MV-4-11 (cell line): ENCODE results near the gene URI1.
"Not testable (repeated sequence)": the region's sequence is repeated elsewhere in the genome, so short reads cannot be mapped to it uniquely, and the experiment has no call there.

Source experiments
- DNase-seq: peaks from one replicate; lab custom pipeline; 2025; lab: John Stamatoyannopoulos, UW

Gene URI1

GRCh38 chr19:29942404-29943261 is 594 bp downstream of the URI1 start:
- DNase-seq: peak; percentile 63

DNA sequence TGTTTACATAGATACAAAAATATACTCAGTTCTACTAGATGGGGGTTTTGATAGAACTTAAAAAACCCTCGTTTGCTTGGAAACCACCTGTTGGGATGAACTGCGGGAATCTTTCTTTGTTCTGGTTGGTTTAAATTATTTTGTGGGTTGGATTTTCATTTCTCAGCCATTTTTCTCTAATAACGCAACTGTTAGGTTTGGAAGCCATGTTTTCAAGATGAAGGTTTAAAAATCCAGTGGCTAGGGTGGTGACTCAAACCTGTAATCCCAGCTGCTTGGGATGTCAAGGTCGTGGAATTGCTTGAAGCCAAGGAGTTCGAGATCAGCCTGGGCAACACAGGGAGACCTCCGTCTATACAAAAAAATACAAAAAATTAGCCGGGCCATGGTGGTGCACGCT is 1.6 kb downstream of the URI1 start:
- no peak for DNase-seq

GRCh38 chr19:29944390-29945012 is 2.5 kb downstream of the URI1 start:
- no peak for DNase-seq

- DNase-seq: no peak
Observed at GRCh38 chr19:29945017-29945416, 3.0 kb downstream of the URI1 start.

DNA sequence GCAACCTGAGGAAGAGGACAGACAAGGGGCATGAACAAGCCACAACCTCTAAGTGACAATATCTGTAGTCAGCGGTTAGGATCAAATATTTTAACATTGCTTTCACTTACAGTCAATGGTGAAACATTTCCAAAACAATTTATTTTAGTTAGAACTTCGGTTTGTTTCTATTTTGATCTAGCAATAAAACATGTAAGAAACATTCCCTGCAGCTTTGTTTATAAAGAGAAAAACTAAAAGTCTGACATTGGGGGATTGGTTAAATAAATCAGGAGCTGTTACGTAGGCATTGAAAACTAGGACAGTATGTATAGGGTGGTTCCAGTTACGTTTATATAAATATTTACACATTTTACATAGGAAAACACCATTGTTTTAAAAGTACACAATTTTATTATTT is 3.4 kb downstream of the URI1 start:
- DNase-seq: no peak

DNA sequence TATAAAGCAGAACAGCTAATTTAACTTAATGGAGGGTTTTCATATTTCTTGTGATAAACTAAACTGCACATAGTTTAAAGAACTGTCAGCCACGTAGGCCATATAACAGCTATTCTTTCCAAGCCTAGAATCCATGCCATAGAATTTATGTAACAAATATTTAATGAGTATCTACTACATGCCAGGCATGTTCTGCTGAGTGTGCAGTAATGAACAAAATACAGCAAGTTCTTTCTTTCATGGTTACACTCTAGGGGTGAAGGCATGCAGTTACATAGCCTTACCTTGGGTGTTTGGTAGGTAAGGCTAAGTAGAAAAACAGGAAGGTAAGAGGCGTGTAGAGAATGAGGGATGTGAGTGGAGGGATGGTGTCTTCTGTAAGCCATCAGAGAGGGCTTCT is 4.6 kb downstream of the URI1 start:
- DNase-seq: no peak

- DNase-seq: no peak
Observed at GRCh38 chr19:29947871-29948270, 5.8 kb downstream of the URI1 start.

- not testable (repeated sequence) for DNase-seq
Observed at GRCh38 chr19:29948759-29949470, 6.9 kb downstream of the URI1 start.

DNA sequence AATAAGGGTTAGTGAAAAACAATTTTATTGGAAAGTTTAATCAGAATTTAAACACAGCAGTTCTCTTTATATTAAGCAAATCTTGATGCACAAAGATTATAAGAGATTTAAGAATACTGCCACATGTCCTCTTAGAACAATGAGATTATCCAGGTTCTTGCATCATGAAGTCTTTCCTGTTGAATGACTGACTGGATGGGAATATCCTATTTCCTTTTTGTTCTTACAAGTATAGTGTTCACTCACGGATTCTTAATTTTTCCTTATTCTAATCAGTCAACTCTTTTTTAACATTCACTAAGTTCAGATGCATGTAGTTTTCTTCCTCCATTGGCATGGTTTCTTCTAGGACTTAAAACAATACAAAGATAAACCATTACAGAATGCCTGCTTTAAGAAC is 10.1 kb downstream of the URI1 start:
- DNase-seq: no peak

DNA sequence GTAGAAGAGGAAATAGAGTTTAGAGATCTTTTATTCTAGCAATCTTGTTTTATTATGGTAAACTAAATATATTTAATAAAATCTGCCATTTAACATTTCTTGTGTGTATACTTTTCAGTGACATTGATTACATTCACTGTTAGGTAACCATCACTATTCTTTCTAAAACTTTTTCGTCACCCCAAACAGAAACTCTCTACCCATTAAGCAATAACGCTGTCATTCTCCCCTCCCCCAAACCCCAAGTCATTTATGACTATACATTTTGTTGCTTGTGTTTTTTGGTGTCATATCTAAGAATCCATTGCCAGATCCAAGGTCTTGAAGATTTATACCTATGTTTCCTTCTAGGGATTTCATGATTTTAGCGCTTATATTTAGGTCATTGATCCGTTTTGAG is 10.6 kb downstream of the URI1 start:
- DNase-seq: peak; percentile 59

GRCh38 chr19:29953352-29954247 is 11.6 kb downstream of the URI1 start:
- DNase-seq: no peak

DNA sequence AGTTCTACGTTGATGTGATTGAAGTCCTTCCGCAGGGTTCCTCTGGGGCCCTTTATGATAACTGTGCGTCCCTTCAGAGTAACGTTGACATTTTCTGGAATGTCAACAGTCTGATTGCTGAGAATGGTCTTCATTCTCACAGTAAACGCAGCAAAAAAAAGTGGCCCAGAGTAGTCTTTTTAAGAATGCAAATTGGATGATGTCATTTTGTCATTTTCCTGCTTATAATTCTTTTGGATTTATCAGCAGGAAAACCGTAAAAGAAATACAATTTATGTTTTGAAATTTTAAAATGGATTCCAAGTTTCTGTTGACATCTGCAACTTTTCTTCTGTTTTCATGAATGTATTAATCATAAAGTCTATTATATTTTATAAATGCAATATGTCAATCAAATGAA is 14.8 kb downstream of the URI1 start:
- no peak for DNase-seq

- DNase-seq: no peak
Observed at GRCh38 chr19:29961311-29961710, 19.3 kb downstream of the URI1 start.

DNA sequence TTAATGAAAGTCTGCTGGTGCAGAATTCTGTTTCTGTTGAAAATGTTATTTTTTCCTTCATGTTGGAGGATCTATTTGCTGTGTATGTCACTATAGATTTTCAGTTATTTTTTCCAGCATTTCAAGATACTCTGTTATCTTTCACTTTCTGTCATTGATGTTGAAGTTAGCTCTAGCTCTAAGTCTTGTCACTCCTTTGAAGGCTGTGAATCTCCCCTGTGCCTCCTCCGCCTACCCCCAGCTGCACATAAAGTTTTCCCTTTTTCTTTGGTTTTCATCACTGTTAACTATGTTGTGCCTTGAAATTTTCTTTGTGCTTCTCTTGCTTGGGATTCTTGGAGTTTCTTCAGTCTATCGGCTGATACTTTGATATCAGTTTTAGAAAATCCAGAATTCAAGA is 20.8 kb downstream of the URI1 start:
- DNase-seq: no peak

GRCh38 chr19:29963576-29963975 is 21.5 kb downstream of the URI1 start:
- no peak for DNase-seq

DNA sequence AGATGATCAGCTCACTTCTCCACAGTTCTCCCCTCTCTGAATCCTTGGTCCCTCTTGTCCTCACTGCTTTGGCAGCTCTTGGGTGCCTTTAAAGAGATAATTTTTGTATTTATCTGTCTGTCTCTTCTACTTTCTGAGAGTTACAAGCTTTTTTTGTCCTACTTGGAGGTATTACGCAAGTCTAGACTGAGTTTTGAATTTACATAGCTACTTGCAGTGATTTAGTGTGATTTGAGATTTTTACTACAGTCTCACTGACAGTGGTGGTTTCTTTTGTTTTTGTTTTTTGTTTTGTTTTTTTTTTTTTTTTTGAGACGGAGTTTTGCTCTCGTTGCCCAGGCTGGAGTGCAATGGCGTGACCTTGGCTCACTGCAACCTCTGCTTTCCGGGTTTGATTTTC is 22.1 kb downstream of the URI1 start:
- DNase-seq: no peak

DNA sequence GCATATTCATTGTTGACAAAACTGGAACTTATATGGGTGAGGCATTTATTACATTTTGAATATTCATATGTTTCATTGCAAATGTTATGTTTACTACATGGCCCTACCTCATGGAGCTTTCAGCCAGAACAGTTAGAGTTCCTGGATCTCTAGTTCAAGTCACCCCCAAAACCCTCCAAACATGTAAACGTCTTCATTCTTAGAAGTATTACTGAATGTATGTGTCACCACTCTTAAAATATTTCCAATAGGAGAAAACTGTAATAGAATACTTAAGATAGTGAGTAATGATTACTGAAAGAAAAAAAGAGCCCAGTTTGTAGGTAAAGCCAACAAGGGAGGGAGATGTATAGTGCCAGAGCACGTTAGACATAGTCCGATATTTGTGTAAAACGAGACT is 23.5 kb downstream of the URI1 start:
- no peak for DNase-seq

DNA sequence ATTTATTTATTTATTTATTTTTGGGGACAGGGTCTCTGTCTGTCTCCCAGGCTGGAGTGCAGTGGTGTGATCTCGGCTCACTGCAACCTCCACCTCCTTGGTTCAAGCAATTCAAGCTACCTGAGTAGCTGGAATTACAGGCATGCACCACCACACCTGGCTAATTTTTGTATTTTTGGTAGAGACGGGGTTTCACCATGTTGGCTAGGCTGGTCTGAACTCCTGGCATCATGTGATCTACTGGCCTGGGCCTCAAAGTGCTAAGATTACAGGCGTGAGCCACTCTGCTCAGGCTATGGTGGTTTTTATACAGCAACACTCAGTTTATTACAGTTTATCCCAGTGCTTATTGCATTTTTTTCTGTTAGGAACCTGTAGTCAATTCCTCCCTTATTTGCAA is 24.1 kb downstream of the URI1 start:
- DNase-seq: not testable (repeated sequence)

DNA sequence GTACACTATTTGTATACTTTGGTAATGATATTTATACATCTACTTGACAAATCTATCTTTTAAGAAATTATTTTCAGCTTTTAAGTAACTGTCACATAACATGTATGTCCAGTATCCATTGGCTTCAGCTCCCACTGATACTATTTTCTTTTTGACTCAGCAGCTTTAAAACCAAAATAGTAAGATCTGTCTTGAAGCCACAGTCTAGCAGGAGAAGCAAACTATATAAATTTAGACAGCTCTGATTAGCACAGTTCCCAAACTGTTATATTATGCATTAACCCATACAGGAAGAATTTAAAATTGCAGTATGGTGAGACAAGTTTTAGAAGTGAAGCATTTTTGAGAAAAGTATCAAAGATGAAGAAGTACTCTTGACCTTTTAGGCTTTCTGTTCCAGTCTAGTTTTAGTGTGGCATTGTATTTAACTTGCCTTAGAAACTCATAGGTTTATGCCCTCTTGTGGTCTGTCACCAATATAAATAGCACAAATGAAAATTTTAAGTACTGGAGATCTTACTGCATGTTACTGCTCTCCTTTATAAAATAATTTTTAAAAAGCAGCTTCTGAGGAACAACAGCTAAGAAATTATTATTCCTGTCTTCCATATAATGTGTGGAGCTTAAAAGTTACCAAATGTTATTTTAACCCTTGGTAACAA is 24.7 kb downstream of the URI1 start:
- DNase-seq: peak; percentile 50

DNA sequence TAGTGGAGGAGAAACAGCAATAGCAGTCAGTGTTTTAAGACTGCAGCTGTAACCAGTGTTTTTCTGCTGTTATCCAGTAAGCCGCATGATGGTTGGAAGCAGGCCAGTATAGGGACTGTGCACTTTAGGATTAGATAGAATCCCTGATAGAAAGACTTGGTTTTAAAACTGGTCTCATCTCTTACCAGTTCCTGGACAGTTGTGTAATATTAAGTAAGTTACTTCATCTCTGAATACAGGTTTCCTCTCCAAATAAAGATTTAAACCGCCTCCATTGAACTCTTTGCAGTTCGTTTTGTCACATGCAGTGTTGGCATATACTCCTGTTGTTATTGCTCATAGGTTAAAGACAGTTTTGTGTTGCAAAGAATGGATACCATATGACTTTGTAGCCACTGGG is 25.6 kb downstream of the URI1 start:
- peak; percentile 88 for DNase-seq

DNA sequence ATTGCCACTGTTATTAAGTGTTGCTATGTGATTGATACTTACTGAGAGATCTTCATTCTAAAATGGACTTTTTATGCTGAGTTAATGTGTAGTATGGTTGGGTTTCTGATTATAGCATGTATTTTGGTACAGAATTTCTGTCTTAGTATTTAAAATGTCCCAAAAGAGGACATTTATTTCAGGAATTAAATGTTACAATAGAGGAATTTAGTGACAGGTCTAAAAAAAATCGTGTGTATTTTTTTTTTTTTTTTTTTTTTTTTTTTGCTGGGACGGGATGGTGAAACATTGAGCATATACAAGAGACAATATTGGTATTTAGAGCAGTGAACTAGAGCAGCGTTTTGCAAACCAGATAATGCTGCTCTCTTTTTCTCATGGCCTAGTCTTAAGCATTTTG is 27.9 kb downstream of the URI1 start:
- no peak for DNase-seq

GRCh38 chr19:29971002-29971401 is 29.0 kb downstream of the URI1 start:
- no peak for DNase-seq
